K562 (cell line): ENCODE measurements around the gene BRSK1. TPM values are rescaled to one million over a fixed set of nuclear protein-coding genes. Genes with fewer than 3 reads are reported as not detected.

ENCODE experiments used
- CEBPG ChIP-seq, 3 experiments: fragments of 200-800 bp in 1 of 3; sonication (Bioruptor generic) in 1 of 3; sonication (generic) in 1 of 3; formaldehyde crosslinking in 1 of 3; IDR thresholded peaks in 2 of 3; conservative IDR thresholded peaks in 1 of 3; 2 replicates each; pipeline versions ENCODE4 v1.6.1 to v1.8.0; 2016 to 2022; ENCODE audit warnings: missing compliant biosample characterization in 2 of 3, missing genetic modification characterization in 2 of 3, mild to moderate bottlenecking in 1 of 3, missing genetic modification reagents in 1 of 3
- E2F4 ChIP-seq: sonication (generic); formaldehyde crosslinking; IDR thresholded peaks from 2 replicates; pipeline ENCODE4 v1.8.0; 2022; ENCODE audit warnings: mild to moderate bottlenecking, low read depth, missing genetic modification reagents
- FOXA1 ChIP-seq: fragments of 450-650 bp; IDR thresholded peaks from 2 replicates; pipeline ENCODE4 v1.6.1; 2016; ENCODE audit warnings: mild to moderate bottlenecking, borderline replicate concordance
- FOXA3 ChIP-seq, 2 experiments: fragments of 450-650 bp in 1 of 2; sonication (generic) in 1 of 2; formaldehyde crosslinking; IDR thresholded peaks in 1 of 2; conservative IDR thresholded peaks in 1 of 2; 2 replicates each; pipeline versions ENCODE4 v1.4.0 to v1.8.0; 2020 to 2022; ENCODE audit warnings: mild to moderate bottlenecking in 2 of 2, missing genetic modification reagents in 1 of 2
- HDGF ChIP-seq: fragments of 450-650 bp; IDR thresholded peaks from 2 replicates; pipeline ENCODE4 v1.6.1; 2016
- MAZ ChIP-seq, 2 experiments: fragments of 450-650 bp in 1 of 2; sonication (generic) in 1 of 2; formaldehyde crosslinking; IDR thresholded peaks in 1 of 2; conservative IDR thresholded peaks in 1 of 2; 2 replicates each; pipeline versions ENCODE4 v1.4.0 to v1.5.0; 2020; ENCODE audit warnings: mild to moderate bottlenecking in 1 of 2, missing genetic modification reagents in 1 of 2
- MCM3 ChIP-seq: fragments of 450-650 bp; IDR thresholded peaks from 2 replicates; pipeline ENCODE4 v1.6.1; 2016
- MTA3 ChIP-seq: fragments of 450-650 bp; formaldehyde crosslinking; IDR thresholded peaks from 2 replicates; pipeline ENCODE4 v1.6.1; 2017; ENCODE audit warnings: mild to moderate bottlenecking, borderline replicate concordance
- NFIC ChIP-seq: fragments of 450-650 bp; IDR thresholded peaks from 2 replicates; pipeline ENCODE4 v1.6.1; 2017; ENCODE audit warnings: mild to moderate bottlenecking, inconsistent platforms
- PPARD ChIP-seq: fragments of 250-450 bp; sonication (Bioruptor Pico); IDR thresholded peaks from 2 replicates; pipeline ENCODE4 v1.8.0; 2022; ENCODE audit warnings: inconsistent platforms, mild to moderate bottlenecking, moderate library complexity
- RAD51 ChIP-seq: fragments of 450-650 bp; IDR thresholded peaks from 2 replicates; pipeline ENCODE4 v1.7.1; 2016; ENCODE audit warnings: low read depth, mild to moderate bottlenecking, borderline replicate concordance
- RBM22 ChIP-seq: fragments of 200-400 bp; formaldehyde crosslinking; IDR thresholded peaks from 2 replicates; pipeline ENCODE4 v1.6.1; 2018; ENCODE audit warnings: low read length, low read depth; ENCODE audit not compliant: poor library complexity, severe bottlenecking
- RNF2 ChIP-seq: sonication (generic); IDR thresholded peaks from 2 replicates; pipeline ENCODE4 v1.6.1; 2016
- SIRT6 ChIP-seq: IDR thresholded peaks from one replicate; pipeline ENCODE4 v1.6.1; 2012; ENCODE audit warnings: low read depth, mild to moderate bottlenecking, control low read depth, inconsistent platforms, low read length, moderate library complexity
- USF1 ChIP-seq: sonication (generic); formaldehyde crosslinking; IDR thresholded peaks from 2 replicates; pipeline ENCODE4 v1.9.0; 2022; ENCODE audit warnings: mild to moderate bottlenecking, missing genetic modification reagents
- ZNF24 ChIP-seq: fragments of 450-650 bp; IDR thresholded peaks from 2 replicates; pipeline ENCODE4 v1.6.1; 2016
- ZNF583 ChIP-seq: fragments of 250-450 bp; sonication (Bioruptor Pico); IDR thresholded peaks from 2 replicates; pipeline ENCODE4 v1.4.0; 2020
- ZNF655 ChIP-seq: fragments of 250-450 bp; sonication (Bioruptor Pico); IDR thresholded peaks from 2 replicates; pipeline ENCODE4 v1.5.0; 2021
- polyA plus RNA-seq, 8 experiments: library from polyadenylated mRNA; depleted of rRNA in 4 of 8; stranded (reverse) in 5 of 8; unstranded in 3 of 8; fragments of >200 nt; fragmentation: Nextera tagmentation in 2 of 8; fragmentation: Illumina TruSeq in 1 of 8; extraction: Ambion mirVana in 2 of 8; extraction: Trizol in 1 of 8; gene quantifications; 2 replicates each; pipeline versions ENCODE4 v1.2.1 to v1.2.3, GENCODE V29; 2011 to 2014; ENCODE audit warnings: inconsistent platforms in 1 of 8, missing spikeins in 1 of 8
- total RNA-seq, 7 experiments: library from RNA; depleted of rRNA in 6 of 7; stranded (reverse); fragments of >200 nt in 6 of 7; fragmentation: Illumina TruSeq in 2 of 7; extraction: Trizol in 2 of 7; gene quantifications; 2 replicates each; pipeline versions ENCODE4 v1.2.1 to v1.2.3, GENCODE V29; 2011 to 2021; ENCODE audit warnings: low replicate concordance in 1 of 7
- TF ChIP-seq, protein P1 (sequence below): fragments of 450-650 bp; IDR thresholded peaks from 2 replicates; pipeline ENCODE4 v1.6.1; 2017; ENCODE audit warnings: antibody characterized with exemption, mild to moderate bottlenecking
- TF ChIP-seq, protein P2 (sequence below): fragments of 450-650 bp; formaldehyde crosslinking; IDR thresholded peaks from 2 replicates; pipeline ENCODE4 v1.4.0; 2020; ENCODE audit warnings: mild to moderate bottlenecking, moderate library complexity

Gene BRSK1
- total and polyA plus RNA-seq, 9 of the 15 experiments (the other 6 are each of a cell fraction or from before 2014, with no cell fraction given): 1.7 to 9.3 (median 3.8) TPM; not detected in 2

DNA sequence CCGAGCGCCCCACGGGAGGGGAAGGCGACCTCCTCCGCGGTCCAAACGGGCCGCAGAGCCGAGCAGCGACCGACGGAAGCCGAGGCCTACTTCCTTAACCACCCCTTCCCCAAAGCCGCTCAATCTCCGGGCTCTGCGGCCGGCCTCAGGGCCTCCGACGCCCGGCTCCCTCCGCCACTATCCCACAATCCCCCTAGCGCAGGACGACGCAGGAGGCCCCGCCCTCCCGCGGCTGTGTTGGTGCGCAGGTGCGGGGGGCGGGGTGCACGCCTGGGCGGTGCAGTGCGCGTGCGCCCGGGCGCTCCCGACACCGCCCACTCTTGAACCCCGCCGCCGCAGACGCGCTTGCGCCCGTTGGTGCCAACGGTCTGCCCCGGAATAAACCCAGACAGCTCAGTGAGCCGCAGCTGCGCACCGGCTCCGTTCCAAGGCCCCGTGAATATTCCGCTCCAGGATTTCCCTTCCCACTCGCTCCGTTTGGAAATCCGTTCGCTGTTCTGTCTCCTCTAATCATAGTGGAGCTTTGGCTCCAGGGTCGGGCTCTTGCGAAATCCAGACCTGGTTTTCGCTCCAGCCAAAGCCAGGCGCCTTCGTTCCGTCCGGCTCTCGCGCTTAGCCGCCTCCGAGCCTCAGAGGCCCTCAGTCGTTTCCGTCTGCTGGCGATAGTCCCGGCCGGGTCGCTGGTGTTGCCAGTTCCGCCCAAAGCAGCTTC, 24.8 kb upstream of the BRSK1 start, which contains the start of gene PPP6R1 (continued):
- TF ChIP-seq, protein P1, sequence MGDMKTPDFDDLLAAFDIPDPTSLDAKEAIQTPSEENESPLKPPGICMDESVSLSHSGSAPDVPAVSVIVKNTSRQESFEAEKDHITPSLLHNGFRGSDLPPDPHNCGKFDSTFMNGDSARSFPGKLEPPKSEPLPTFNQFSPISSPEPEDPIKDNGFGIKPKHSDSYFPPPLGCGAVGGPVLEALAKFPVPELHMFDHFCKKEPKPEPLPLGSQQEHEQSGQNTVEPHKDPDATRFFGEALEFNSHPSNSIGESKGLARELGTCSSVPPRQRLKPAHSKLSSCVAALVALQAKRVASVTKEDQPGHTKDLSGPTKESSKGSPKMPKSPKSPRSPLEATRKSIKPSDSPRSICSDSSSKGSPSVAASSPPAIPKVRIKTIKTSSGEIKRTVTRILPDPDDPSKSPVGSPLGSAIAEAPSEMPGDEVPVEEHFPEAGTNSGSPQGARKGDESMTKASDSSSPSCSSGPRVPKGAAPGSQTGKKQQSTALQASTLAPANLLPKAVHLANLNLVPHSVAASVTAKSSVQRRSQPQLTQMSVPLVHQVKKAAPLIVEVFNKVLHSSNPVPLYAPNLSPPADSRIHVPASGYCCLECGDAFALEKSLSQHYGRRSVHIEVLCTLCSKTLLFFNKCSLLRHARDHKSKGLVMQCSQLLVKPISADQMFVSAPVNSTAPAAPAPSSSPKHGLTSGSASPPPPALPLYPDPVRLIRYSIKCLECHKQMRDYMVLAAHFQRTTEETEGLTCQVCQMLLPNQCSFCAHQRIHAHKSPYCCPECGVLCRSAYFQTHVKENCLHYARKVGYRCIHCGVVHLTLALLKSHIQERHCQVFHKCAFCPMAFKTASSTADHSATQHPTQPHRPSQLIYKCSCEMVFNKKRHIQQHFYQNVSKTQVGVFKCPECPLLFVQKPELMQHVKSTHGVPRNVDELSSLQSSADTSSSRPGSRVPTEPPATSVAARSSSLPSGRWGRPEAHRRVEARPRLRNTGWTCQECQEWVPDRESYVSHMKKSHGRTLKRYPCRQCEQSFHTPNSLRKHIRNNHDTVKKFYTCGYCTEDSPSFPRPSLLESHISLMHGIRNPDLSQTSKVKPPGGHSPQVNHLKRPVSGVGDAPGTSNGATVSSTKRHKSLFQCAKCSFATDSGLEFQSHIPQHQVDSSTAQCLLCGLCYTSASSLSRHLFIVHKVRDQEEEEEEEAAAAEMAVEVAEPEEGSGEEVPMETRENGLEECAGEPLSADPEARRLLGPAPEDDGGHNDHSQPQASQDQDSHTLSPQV: no peak; the same call in none of the 2 replicates
- TF ChIP-seq, protein P2, sequence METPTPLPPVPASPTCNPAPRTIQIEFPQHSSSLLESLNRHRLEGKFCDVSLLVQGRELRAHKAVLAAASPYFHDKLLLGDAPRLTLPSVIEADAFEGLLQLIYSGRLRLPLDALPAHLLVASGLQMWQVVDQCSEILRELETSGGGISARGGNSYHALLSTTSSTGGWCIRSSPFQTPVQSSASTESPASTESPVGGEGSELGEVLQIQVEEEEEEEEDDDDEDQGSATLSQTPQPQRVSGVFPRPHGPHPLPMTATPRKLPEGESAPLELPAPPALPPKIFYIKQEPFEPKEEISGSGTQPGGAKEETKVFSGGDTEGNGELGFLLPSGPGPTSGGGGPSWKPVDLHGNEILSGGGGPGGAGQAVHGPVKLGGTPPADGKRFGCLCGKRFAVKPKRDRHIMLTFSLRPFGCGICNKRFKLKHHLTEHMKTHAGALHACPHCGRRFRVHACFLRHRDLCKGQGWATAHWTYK (CRISPR knock-in tag): no peak
- TF ChIP-seq SIRT6: no peak
- TF ChIP-seq E2F4 (CRISPR knock-in tag): no peak
- TF ChIP-seq PPARD (CRISPR knock-in tag): no peak
- TF ChIP-seq ZNF655 (CRISPR knock-in tag): no peak
- no peak for TF ChIP-seq MCM3
- TF ChIP-seq MTA3: peak; percentile 97
- no peak for TF ChIP-seq ZNF583
- TF ChIP-seq NFIC: peak; percentile 83
- peak; percentile 51; the same call in 1 of the 2 replicates for TF ChIP-seq RAD51
- no peak for TF ChIP-seq RBM22
- peak; percentile 98 for TF ChIP-seq RNF2
- no peak for TF ChIP-seq FOXA3 (CRISPR knock-in tag; conservative IDR thresholded peaks at IDR 0.05 in 1 of 2, IDR thresholded peaks at IDR 0.05 in 1 of 2)
- peak; percentile 86 to 92 for TF ChIP-seq MAZ (CRISPR knock-in tag; conservative IDR thresholded peaks at IDR 0.05 in 1 of 2, IDR thresholded peaks at IDR 0.05 in 1 of 2)
- no peak for TF ChIP-seq USF1 (CRISPR knock-in tag)
- peak; percentile 79 for TF ChIP-seq CEBPG (CRISPR knock-in tag; IDR thresholded peaks at IDR 0.05)
- TF ChIP-seq CEBPG (tag; conservative IDR thresholded peaks at IDR 0.05 in 1 of 2, IDR thresholded peaks at IDR 0.05 in 1 of 2): peak; percentile 93
- TF ChIP-seq FOXA1: no peak
- no peak for TF ChIP-seq HDGF
- TF ChIP-seq ZNF24: peak; percentile 85
